Chondrocyte (in vitro differentiated cells): ENCODE measurements around the gene EHBP1. TPM values are rescaled to one million over a fixed set of nuclear protein-coding genes. Genes with fewer than 3 reads are reported as not detected.

Experiments used
- DNase-seq: peaks from one replicate; pipeline ENCODE4 v3.0.0; 2021; ENCODE audit warnings: mixed read lengths, low spot score
- H3K27ac Mint-ChIP-seq: one replicate; pipeline ENCODE4 v1.8.0; 2021; ENCODE audit warnings: mild to moderate bottlenecking, moderate library complexity, mixed read lengths; ENCODE audit not compliant: unreplicated experiment
- H3K27me3 Mint-ChIP-seq: 2 replicates; pipeline ENCODE4 v1.8.0; 2021; ENCODE audit warnings: low read depth, mixed read lengths
- H3K36me3 Mint-ChIP-seq: 2 replicates; pipeline ENCODE4 v1.8.0; 2021; ENCODE audit warnings: low read depth, mixed read lengths
- H3K4me1 Mint-ChIP-seq: 2 replicates; pipeline ENCODE4 v1.8.0; 2021; ENCODE audit warnings: low read depth, mild to moderate bottlenecking, mixed read lengths
- H3K4me3 Mint-ChIP-seq: one replicate; pipeline ENCODE4 v1.8.0; 2021; ENCODE audit warnings: mild to moderate bottlenecking, moderate library complexity, mixed read lengths; ENCODE audit not compliant: unreplicated experiment
- H3K9me3 Mint-ChIP-seq: 2 replicates; pipeline ENCODE4 v1.8.0; 2021; ENCODE audit warnings: low read depth, mixed read lengths
- CTCF ChIP-seq: fragments of 200-600 bp; sonication (generic); IDR thresholded peaks from 2 replicates; pipeline ENCODE4 v1.5.0; 2021; ENCODE audit warnings: antibody characterized with exemption, mild to moderate bottlenecking, moderate library complexity
- total RNA-seq: library from RNA; stranded (reverse); gene quantifications from 3 replicates; pipeline ENCODE4 v1.2.1, GENCODE V29; 2021

EHBP1 gene
- total RNA-seq, 1 donor from 2014 or later, result 48.6 TPM

- Mint-ChIP-seq H3K4me1 (peaks cover 32% of the 10 kb centered on the region), H3K27me3 (no peaks in the 10 kb centered on the region), H3K9me3 (no peaks in the 10 kb centered on the region), H3K36me3 (no peaks in the 10 kb centered on the region), H3K4me3 (no peak overlapping the region), H3K27ac (no peak overlapping the region)
- TF ChIP-seq CTCF, result no peak
- DNase-seq, result no peak
Measured at GRCh38 chr2:62938126-62938525, 232.6 kb downstream of the EHBP1 start.

GRCh38 chr2:62939735-62940491 lies 234.4 kb downstream of the EHBP1 start:
- H3K27me3 Mint-ChIP-seq, result no peaks in the 10 kb centered on the region
- H3K36me3 Mint-ChIP-seq, result no peaks in the 10 kb centered on the region
- H3K27ac Mint-ChIP-seq, result no peak overlapping the region
- H3K4me1 Mint-ChIP-seq, result peaks cover 24% of the 10 kb centered on the region
- no peaks in the 10 kb centered on the region for H3K9me3 Mint-ChIP-seq
- H3K4me3 Mint-ChIP-seq, result no peak overlapping the region
- no peak for TF ChIP-seq CTCF
- DNase-seq, result no peak

- Mint-ChIP-seq H3K4me1 (peaks cover 18% of the 10 kb centered on the region), H3K9me3 (no peaks in the 10 kb centered on the region), H3K27ac (no peak overlapping the region), H3K36me3 (no peaks in the 10 kb centered on the region), H3K4me3 (no peak overlapping the region), H3K27me3 (no peaks in the 10 kb centered on the region)
- no peak for TF ChIP-seq CTCF
- no peak for DNase-seq
Measured at GRCh38 chr2:62940697-62941096, 235.2 kb downstream of the EHBP1 start.

- no peak overlapping the region for H3K27ac Mint-ChIP-seq
- no peaks in the 10 kb centered on the region for H3K36me3 Mint-ChIP-seq
- no peak for DNase-seq
- peaks cover 14% of the 10 kb centered on the region for H3K4me1 Mint-ChIP-seq
- no peak overlapping the region for H3K4me3 Mint-ChIP-seq
- no peaks in the 10 kb centered on the region for H3K9me3 Mint-ChIP-seq
- no peaks in the 10 kb centered on the region for H3K27me3 Mint-ChIP-seq
- peak; percentile 38 for TF ChIP-seq CTCF
Measured at GRCh38 chr2:62941413-62941812, 235.9 kb downstream of the EHBP1 start.

- no peak for DNase-seq
- Mint-ChIP-seq H3K9me3 (no peaks in the 10 kb centered on the region), H3K4me1 (peaks cover 3% of the 10 kb centered on the region), H3K27ac (no peak overlapping the region), H3K4me3 (no peak overlapping the region), H3K27me3 (no peaks in the 10 kb centered on the region), H3K36me3 (peaks cover 4% of the 10 kb centered on the region)
- TF ChIP-seq CTCF, result no peak
Measured at GRCh38 chr2:62944362-62944761, 238.8 kb downstream of the EHBP1 start.
